ENCODE results near the gene BIK.

GRCh38 chr22:43118953-43119458 lies 8.5 kb downstream of the BIK start:
- TF ChIP-seq GABPB1 (CRISPR knock-in tag; IDR thresholded peaks at IDR 0.05) (no peak), E2F5 (CRISPR knock-in tag; IDR thresholded peaks at IDR 0.05) (no peak), TEAD1 (CRISPR knock-in tag; IDR thresholded peaks at IDR 0.05) (no peak), CTCF (IDR thresholded peaks at IDR 0.05) (no peak), ZNF423 (CRISPR knock-in tag; IDR thresholded peaks at IDR 0.05) (no peak), JUN (CRISPR knock-in tag; IDR thresholded peaks at IDR 0.05) (no peak)

Data from WTC11 (cell line).